GM12875 (cell line): ENCODE results near the gene PMEPA1.

Source experiments
- H3K4me3 ChIP-seq: one replicate; pipeline ENCODE4 v1.5.1; 2011; ENCODE audit warnings: low read depth, low read length, control low read depth
- CTCF ChIP-seq: IDR thresholded peaks from 2 replicates; pipeline ENCODE4 v1.5.1; 2011; ENCODE audit warnings: low read depth, mild to moderate bottlenecking, control low read depth, inconsistent platforms, low read length, moderate library complexity, borderline replicate concordance; ENCODE audit not compliant: insufficient read depth

PMEPA1 gene

GRCh38 chr20:57601737-57602136, 108.1 kb downstream of the PMEPA1 start:
- no peak for TF ChIP-seq CTCF

GRCh38 chr20:57601211-57601570, 108.6 kb downstream of the PMEPA1 start:
- no peak for TF ChIP-seq CTCF

More at GRCh38 chr20:57601737-57602136, 108.1 kb downstream of the PMEPA1 start:
- H3K4me3 ChIP-seq: no peak overlapping the region

GRCh38 chr20:57600320-57601210, 109.2 kb downstream of the PMEPA1 start:
- TF ChIP-seq CTCF: no peak
- H3K4me3 ChIP-seq: no peak overlapping the region

More at GRCh38 chr20:57601211-57601570, 108.6 kb downstream of the PMEPA1 start:
- no peak overlapping the region for H3K4me3 ChIP-seq

GRCh38 chr20:57598491-57598890, 111.3 kb downstream of the PMEPA1 start:
- TF ChIP-seq CTCF: no peak

More at GRCh38 chr20:57598491-57598890, 111.3 kb downstream of the PMEPA1 start:
- no peak overlapping the region for H3K4me3 ChIP-seq
